ENCODE results near the gene EIF2S3B. TPM values are rescaled to one million over a fixed set of nuclear protein-coding genes. Genes with fewer than 3 reads are reported as not detected.
"Not testable (repeated sequence)": the region's sequence is repeated elsewhere in the genome, so short reads cannot be mapped to it uniquely, and the experiment has no call there.

Gene EIF2S3B
- total RNA-seq, 4 donors from 2014 or later = 0.31 TPM; not detected in 3

DNA sequence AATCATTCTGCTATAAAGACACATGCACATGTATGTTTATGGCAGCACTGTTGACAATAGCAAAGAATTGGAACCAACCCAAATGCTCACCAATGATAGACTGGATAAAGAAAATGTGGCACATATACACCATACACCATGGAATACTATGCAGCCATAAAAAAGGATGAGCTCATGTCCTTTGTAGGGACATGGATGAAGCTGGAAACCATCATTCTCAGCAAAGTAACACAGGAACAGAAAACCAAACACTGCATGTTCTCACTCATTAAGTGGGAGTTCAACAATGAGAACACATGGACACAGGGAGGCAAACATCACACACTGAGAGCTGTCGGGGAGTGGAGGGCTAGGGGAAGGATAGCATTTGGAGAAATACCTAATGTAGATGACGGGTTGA, 18.4 kb upstream of the EIF2S3B start:
- ATAC-seq; DNase-seq; intact Hi-C loops (cut with DNase I; ENCODE audit: low total_unique reads); H3K4me3 ChIP-seq; H3K36me3 ChIP-seq; H3K27me3 ChIP-seq; H3K4me1 ChIP-seq; H3K9me3 ChIP-seq; H3K27ac ChIP-seq; in situ Hi-C loops (cut with MboI; ENCODE audit: low sequenced_read_pairs in 4 of 4): not testable (repeated sequence)

DNA sequence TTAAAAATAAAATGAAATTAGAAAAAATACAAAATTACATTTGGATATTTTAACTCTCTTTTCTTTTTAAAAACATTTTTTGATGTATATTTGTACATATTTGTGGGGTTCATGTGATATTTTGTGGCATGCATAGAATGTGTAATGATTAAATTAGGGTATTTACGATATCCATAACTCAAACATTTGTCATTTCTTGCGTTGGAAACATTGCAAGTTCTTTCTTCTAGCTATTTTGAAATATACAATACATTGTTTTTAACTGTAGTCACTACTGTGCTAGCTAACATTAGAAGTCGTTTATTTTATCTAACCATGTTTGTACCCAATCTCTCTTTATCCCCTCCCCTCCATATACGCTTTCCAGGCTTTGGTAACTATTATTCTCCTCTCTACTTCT, 13.9 kb upstream of the EIF2S3B start:
- DNase-seq = no peak
- Histone ChIP-seq H3K36me3 (no peaks in the 10 kb centered on the region), H3K27me3 (no peaks in the 10 kb centered on the region), H3K9me3 (no peaks in the 10 kb centered on the region), H3K4me3 (no peak overlapping the region), H3K27ac (no peak overlapping the region), H3K4me1 (no peaks in the 10 kb centered on the region)
- intact Hi-C loops (cut with DNase I; ENCODE audit: low total_unique reads) (no loop called here), in situ Hi-C loops (cut with MboI; ENCODE audit: low sequenced_read_pairs in 4 of 4) (no loop called here)
- TF ChIP-seq, protein P1, sequence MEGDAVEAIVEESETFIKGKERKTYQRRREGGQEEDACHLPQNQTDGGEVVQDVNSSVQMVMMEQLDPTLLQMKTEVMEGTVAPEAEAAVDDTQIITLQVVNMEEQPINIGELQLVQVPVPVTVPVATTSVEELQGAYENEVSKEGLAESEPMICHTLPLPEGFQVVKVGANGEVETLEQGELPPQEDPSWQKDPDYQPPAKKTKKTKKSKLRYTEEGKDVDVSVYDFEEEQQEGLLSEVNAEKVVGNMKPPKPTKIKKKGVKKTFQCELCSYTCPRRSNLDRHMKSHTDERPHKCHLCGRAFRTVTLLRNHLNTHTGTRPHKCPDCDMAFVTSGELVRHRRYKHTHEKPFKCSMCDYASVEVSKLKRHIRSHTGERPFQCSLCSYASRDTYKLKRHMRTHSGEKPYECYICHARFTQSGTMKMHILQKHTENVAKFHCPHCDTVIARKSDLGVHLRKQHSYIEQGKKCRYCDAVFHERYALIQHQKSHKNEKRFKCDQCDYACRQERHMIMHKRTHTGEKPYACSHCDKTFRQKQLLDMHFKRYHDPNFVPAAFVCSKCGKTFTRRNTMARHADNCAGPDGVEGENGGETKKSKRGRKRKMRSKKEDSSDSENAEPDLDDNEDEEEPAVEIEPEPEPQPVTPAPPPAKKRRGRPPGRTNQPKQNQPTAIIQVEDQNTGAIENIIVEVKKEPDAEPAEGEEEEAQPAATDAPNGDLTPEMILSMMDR (IDR thresholded peaks at IDR 0.05 in 4 of 5, conservative IDR thresholded peaks at IDR 0.05 in 1 of 5) = no peak
- TF ChIP-seq POLR2A (IDR thresholded peaks at IDR 0.05) = no peak
- no peak for ATAC-seq

DNA sequence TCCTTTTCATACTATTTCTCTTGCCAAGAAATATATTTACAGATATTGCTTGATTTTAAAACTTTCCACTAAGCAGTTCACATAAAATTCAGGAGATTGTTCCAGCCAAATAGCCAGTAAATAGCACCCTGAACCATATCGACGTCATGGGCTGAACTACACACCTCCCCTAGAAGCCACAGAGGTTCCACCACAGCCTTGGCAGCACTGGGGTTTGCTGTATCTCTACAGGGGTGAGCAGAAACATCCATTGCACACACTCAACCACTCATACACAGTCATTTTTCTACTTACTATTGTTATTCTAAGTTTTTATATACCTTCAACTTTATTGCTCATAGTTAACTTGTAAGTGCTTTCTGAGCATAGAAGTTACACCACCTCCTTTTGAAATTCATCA, 8.1 kb upstream of the EIF2S3B start:
- Histone ChIP-seq H3K4me3 (no peak overlapping the region), H3K27ac (no peak overlapping the region), H3K36me3 (no peaks in the 10 kb centered on the region), H3K27me3 (no peaks in the 10 kb centered on the region), H3K9me3 (no peaks in the 10 kb centered on the region), H3K4me1 (no peaks in the 10 kb centered on the region)
- in situ Hi-C loops (cut with MboI; ENCODE audit: low sequenced_read_pairs in 4 of 4) = no loop called here
- ATAC-seq (no peak), DNase-seq (no peak)
- intact Hi-C loops (cut with DNase I; ENCODE audit: low total_unique reads) = no loop called here
- TF ChIP-seq, protein P1 (IDR thresholded peaks at IDR 0.05 in 4 of 5, conservative IDR thresholded peaks at IDR 0.05 in 1 of 5) = no peak
- no peak for TF ChIP-seq POLR2A (IDR thresholded peaks at IDR 0.05)

DNA sequence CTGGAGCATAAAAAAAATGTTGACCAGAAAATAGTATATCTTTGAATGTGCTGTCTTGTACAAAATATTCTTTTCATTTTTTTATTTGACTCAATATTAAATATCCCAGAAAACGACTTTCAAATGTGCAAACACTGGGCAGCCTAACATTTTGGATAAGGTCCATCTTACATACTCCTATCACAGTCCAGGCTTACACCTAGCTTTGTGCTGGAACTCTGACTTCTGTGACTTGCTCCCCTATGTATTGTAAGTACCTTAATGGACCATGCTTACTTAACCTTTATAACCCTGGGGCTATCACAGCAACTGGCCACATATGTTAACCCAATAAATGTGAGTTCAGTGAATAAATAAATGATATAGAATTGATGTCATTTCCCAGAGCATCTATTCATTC, 7.6 kb upstream of the EIF2S3B start:
- TF ChIP-seq, protein P1 (IDR thresholded peaks at IDR 0.05 in 4 of 5, conservative IDR thresholded peaks at IDR 0.05 in 1 of 5) = no peak
- no peak for TF ChIP-seq POLR2A (IDR thresholded peaks at IDR 0.05)
- intact Hi-C loops (cut with DNase I; ENCODE audit: low total_unique reads) = no loop called here
- in situ Hi-C loops (cut with MboI; ENCODE audit: low sequenced_read_pairs in 4 of 4) = no loop called here
- Histone ChIP-seq H3K27me3 (no peaks in the 10 kb centered on the region), H3K9me3 (no peaks in the 10 kb centered on the region), H3K4me3 (no peak overlapping the region), H3K36me3 (no peaks in the 10 kb centered on the region), H3K27ac (no peak overlapping the region), H3K4me1 (no peaks in the 10 kb centered on the region)
- no peak for DNase-seq
- ATAC-seq = no peak

DNA sequence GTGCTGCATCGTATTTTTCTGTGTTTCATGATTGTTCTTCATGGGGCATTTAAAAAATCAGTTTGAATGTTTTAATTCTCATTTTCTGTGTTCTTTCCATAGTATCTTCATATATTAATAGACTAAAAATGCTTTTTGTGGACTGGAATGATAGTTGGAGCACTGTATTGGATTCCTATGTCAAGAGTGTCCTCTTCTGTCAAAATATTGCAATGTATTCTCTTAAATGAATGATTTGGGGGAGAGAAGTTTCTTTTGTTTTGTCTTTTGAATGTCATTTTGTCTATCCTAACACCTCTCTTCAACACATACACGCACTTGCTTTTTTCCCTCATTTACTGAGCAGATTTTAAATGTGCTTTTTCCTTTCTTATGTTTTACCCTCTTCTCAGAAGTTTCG, 4.7 kb upstream of the EIF2S3B start:
- intact Hi-C loops (cut with DNase I; ENCODE audit: low total_unique reads) (no loop called here), in situ Hi-C loops (cut with MboI; ENCODE audit: low sequenced_read_pairs in 4 of 4) (no loop called here)
- TF ChIP-seq POLR2A (IDR thresholded peaks at IDR 0.05) = no peak
- TF ChIP-seq, protein P1 (IDR thresholded peaks at IDR 0.05 in 4 of 5, conservative IDR thresholded peaks at IDR 0.05 in 1 of 5) = no peak
- no peak for ATAC-seq
- no peak for DNase-seq
- Histone ChIP-seq H3K27me3 (no peaks in the 10 kb centered on the region), H3K36me3 (no peaks in the 10 kb centered on the region), H3K4me3 (no peak overlapping the region), H3K9me3 (no peaks in the 10 kb centered on the region), H3K4me1 (no peaks in the 10 kb centered on the region), H3K27ac (no peak overlapping the region)

Measured in gastrocnemius medialis (tissue), 4 donors.